Measurements from ENCODE around the gene MRPS34.

DNA sequence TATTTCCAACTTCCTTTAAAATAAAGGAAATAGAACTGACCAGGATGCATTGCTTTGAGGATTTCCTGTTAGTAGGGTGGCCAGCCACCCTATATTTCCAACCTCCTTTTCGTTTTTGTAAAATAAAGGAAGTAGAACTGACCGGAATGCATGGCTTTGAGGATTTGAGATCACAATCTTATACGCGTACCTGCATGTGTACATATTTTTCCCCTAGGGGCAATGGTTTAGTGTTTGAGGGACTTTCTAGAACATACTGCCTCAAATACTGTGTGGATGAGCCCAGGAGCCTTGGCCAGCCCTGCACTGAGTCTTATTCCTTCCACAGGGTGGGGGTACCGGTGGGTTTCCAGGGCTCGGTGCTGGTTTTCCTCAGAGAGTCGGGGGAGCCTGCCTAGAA lies 41.3 kb downstream of the MRPS34 start:
- TF ChIP-seq ZNF23 (CRISPR knock-in tag; IDR thresholded peaks at IDR 0.05) (no peak), BRCA1 (IDR thresholded peaks at IDR 0.05) (no peak), BRCA1 (CRISPR knock-in tag; IDR thresholded peaks at IDR 0.05) (no peak), KLF10 (CRISPR knock-in tag; IDR thresholded peaks at IDR 0.05) (no peak), ZNF780A (CRISPR knock-in tag; IDR thresholded peaks at IDR 0.05) (no peak), ZNF79 (CRISPR knock-in tag; IDR thresholded peaks at IDR 0.05; ENCODE audit: low read depth) (no peak), JUND (IDR thresholded peaks at IDR 0.05; ENCODE audit: borderline replicate concordance, low read depth, low read length) (no peak), JUND (tag; IDR thresholded peaks at IDR 0.05; ENCODE audit: borderline replicate concordance, low read depth, low read length) (no peak)
- TF ChIP-seq, protein P1, sequence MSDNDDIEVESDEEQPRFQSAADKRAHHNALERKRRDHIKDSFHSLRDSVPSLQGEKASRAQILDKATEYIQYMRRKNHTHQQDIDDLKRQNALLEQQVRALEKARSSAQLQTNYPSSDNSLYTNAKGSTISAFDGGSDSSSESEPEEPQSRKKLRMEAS (CRISPR knock-in tag; IDR thresholded peaks at IDR 0.05) = no peak
- TF ChIP-seq, protein P2, sequence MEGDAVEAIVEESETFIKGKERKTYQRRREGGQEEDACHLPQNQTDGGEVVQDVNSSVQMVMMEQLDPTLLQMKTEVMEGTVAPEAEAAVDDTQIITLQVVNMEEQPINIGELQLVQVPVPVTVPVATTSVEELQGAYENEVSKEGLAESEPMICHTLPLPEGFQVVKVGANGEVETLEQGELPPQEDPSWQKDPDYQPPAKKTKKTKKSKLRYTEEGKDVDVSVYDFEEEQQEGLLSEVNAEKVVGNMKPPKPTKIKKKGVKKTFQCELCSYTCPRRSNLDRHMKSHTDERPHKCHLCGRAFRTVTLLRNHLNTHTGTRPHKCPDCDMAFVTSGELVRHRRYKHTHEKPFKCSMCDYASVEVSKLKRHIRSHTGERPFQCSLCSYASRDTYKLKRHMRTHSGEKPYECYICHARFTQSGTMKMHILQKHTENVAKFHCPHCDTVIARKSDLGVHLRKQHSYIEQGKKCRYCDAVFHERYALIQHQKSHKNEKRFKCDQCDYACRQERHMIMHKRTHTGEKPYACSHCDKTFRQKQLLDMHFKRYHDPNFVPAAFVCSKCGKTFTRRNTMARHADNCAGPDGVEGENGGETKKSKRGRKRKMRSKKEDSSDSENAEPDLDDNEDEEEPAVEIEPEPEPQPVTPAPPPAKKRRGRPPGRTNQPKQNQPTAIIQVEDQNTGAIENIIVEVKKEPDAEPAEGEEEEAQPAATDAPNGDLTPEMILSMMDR (IDR thresholded peaks at IDR 0.05 in 2 of 3, conservative IDR thresholded peaks at IDR 0.05 in 1 of 3; ENCODE audit: insufficient read depth in 2 of 3, low read depth in 1 of 3, low read length in 3 of 3) = no peak
- TF ChIP-seq, protein P3, sequence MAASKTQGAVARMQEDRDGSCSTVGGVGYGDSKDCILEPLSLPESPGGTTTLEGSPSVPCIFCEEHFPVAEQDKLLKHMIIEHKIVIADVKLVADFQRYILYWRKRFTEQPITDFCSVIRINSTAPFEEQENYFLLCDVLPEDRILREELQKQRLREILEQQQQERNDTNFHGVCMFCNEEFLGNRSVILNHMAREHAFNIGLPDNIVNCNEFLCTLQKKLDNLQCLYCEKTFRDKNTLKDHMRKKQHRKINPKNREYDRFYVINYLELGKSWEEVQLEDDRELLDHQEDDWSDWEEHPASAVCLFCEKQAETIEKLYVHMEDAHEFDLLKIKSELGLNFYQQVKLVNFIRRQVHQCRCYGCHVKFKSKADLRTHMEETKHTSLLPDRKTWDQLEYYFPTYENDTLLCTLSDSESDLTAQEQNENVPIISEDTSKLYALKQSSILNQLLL (CRISPR knock-in tag; IDR thresholded peaks at IDR 0.05; ENCODE audit: borderline replicate concordance) = no peak
- TF ChIP-seq, protein P4, sequence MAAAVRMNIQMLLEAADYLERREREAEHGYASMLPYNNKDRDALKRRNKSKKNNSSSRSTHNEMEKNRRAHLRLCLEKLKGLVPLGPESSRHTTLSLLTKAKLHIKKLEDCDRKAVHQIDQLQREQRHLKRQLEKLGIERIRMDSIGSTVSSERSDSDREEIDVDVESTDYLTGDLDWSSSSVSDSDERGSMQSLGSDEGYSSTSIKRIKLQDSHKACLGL (CRISPR knock-in tag; IDR thresholded peaks at IDR 0.05; ENCODE audit: borderline replicate concordance, poor library complexity, severe bottlenecking) = no peak
